Measurements from ENCODE around the gene TNFRSF8.
A peak's percentile ranks its signal among the peaks of the same experiment; 100 is the strongest.

TNFRSF8 gene

GRCh38 chr1:12046749-12047119 lies 16.4 kb upstream of the TNFRSF8 start:
- POLR2A ChIA-PET (ENCODE audit: low non-redundant PET), result no interaction called here
- H3K27ac ChIP-seq, result no peak overlapping the region
- no peak for TF ChIP-seq CTCF (conservative IDR thresholded peaks at IDR 0.05; ENCODE audit: low read depth)
- CTCF ChIA-PET, result no interaction called here
- DNase-seq (ENCODE audit: low spot score), result no peak

- TF ChIP-seq CTCF (conservative IDR thresholded peaks at IDR 0.05; ENCODE audit: low read depth), result no peak
- no peak overlapping the region for H3K27ac ChIP-seq
- POLR2A ChIA-PET (ENCODE audit: low non-redundant PET), result no interaction called here
- DNase-seq (ENCODE audit: low spot score), result no peak
- CTCF ChIA-PET, result interaction anchor here (0.7 kb wide), 1 partner anchor 298 kb away, joined by 3 read pairs; no protein-coding TSS in a partner anchor
Measured at GRCh38 chr1:12047120-12047876, 15.8 kb upstream of the TNFRSF8 start.

GRCh38 chr1:12048372-12048771 lies 14.7 kb upstream of the TNFRSF8 start:
- CTCF ChIA-PET, result no interaction called here
- POLR2A ChIA-PET (ENCODE audit: low non-redundant PET), result interaction anchor here (0.7 kb wide), 1 partner anchor 9 kb away, joined by 3 read pairs; no protein-coding TSS in a partner anchor
- H3K27ac ChIP-seq, result no peak overlapping the region
- no peak for DNase-seq (ENCODE audit: low spot score)
- TF ChIP-seq CTCF (conservative IDR thresholded peaks at IDR 0.05; ENCODE audit: low read depth), result no peak

- TF ChIP-seq CTCF (conservative IDR thresholded peaks at IDR 0.05; ENCODE audit: low read depth), result no peak
Measured at GRCh38 chr1:12049616-12050015, 13.5 kb upstream of the TNFRSF8 start.

GRCh38 chr1:12051361-12051760 lies 11.7 kb upstream of the TNFRSF8 start:
- DNase-seq (ENCODE audit: low spot score), result no peak
- ChIA-PET CTCF (interaction anchor here (0.6 to 1.4 kb wide), 2 partner anchors 28 to 29 kb away, joined by 3 to 6 read pairs; no protein-coding TSS in a partner anchor), POLR2A (ENCODE audit: low non-redundant PET) (interaction anchor here (0.6 kb wide), 1 partner anchor 17 kb away, joined by 4 read pairs; no protein-coding TSS in a partner anchor)
- peak overlapping the region; percentile 57 for H3K27ac ChIP-seq
- no peak for TF ChIP-seq CTCF (conservative IDR thresholded peaks at IDR 0.05; ENCODE audit: low read depth)

More at GRCh38 chr1:12049616-12050015, 13.5 kb upstream of the TNFRSF8 start:
- ChIA-PET POLR2A (ENCODE audit: low non-redundant PET) (interaction anchor here (0.6 kb wide), 1 partner anchor 1591 kb away, joined by 10 read pairs; no protein-coding TSS in a partner anchor), CTCF (no interaction called here)
- no peak for DNase-seq (ENCODE audit: low spot score)
- no peak overlapping the region for H3K27ac ChIP-seq

GRCh38 chr1:12052008-12052573 lies 11.0 kb upstream of the TNFRSF8 start:
- ChIA-PET POLR2A (ENCODE audit: low non-redundant PET) (no interaction called here), CTCF (interaction anchor here (0.6 to 1.4 kb wide), 4 partner anchors 27 to 1023 kb away, joined by 3 to 6 read pairs (median 4); no protein-coding TSS in a partner anchor)
- no peak for TF ChIP-seq CTCF (conservative IDR thresholded peaks at IDR 0.05; ENCODE audit: low read depth)
- DNase-seq (ENCODE audit: low spot score), result peak; percentile 88
- peak overlapping the region; percentile 57 for H3K27ac ChIP-seq

Data from RWPE1 (cell line).